ENCODE measurements around the gene WDR73.

- TF ChIP-seq POLR2A (IDR thresholded peaks at IDR 0.05; ENCODE audit: control extremely low read depth in 1 of 2, low read depth in 2 of 2, low read length in 2 of 2) (no peak), CTCF (IDR thresholded peaks at IDR 0.05; ENCODE audit: control extremely low read depth in 1 of 3, insufficient read depth in 1 of 3, low read depth in 1 of 3, low read length in 3 of 3) (no peak)
Observed at GRCh38 chr15:84685304-84685703, 31.2 kb upstream of the WDR73 start.
